K562 (cell line): ENCODE data around the gene ZNF266. TPM values are rescaled to one million over a fixed set of nuclear protein-coding genes. Genes with fewer than 3 reads are reported as not detected.

Experiments used
- ATAC-seq: fragments of 200-7000 bp; cut with Tn5 transposase; 3 replicates; pipeline ENCODE4 v1.9.1; 2020; ENCODE audit warnings: moderate library complexity
- Bru-seq: library from RNA; stranded (reverse); fragments of 400-500 nt; gene quantifications from one replicate; lab custom pipeline; 2021; lab: Mats Ljungman, UMichigan
- BruChase-seq, 2 experiments: library from RNA; stranded (reverse); fragments of 400-500 nt; gene quantifications; one replicate each; lab custom pipeline; 2021; lab: Mats Ljungman, UMichigan
- BruUV-seq: library from RNA; stranded (reverse); fragments of 400-500 nt; replicated peaks from 2 replicates; lab custom pipeline; 2021; lab: Mats Ljungman, UMichigan
- CTCF ChIA-PET: fragments of 300-600 bp; formaldehyde crosslinking; extraction: SDS; loops from one replicate; lab custom pipeline; 2021; ENCODE audit warnings: low intra/inter-chr PET ratio; lab: Yijun Ruan, JAX
- POLR2A ChIA-PET: fragments of 300-600, 350-650 bp; sonication (Branson Sonifier 250); formaldehyde crosslinking; extraction: SDS; loops from one replicate; lab custom pipeline; 2021; ENCODE audit warnings: antibody characterized with exemption, inconsistent platforms; lab: Yijun Ruan, JAX
- DNase-seq, 4 experiments: peaks; one replicate each; pipeline versions ENCODE4 v3.0.0 to v3.0.0-alpha.2; 2011 to 2018; ENCODE audit warnings: low spot score in 3 of 4, mixed read lengths in 3 of 4; ENCODE audit errors: extremely low read depth in 1 of 4
- FAIRE-seq: peaks from 2 replicates; lab custom pipeline; 2011; peaks lifted over from hg19 to GRCh38; lab: Jason Lieb, UNC
- H2AFZ ChIP-seq: 2 replicates; pipeline ENCODE4 v1.6.0; 2011; ENCODE audit warnings: low read depth, low read length, control low read depth, inconsistent platforms
- H3K27ac ChIP-seq: fragments of 200-600 bp; 3 replicates; pipeline ENCODE4 v1.8.0; 2011; ENCODE audit warnings: low read depth, mild to moderate bottlenecking, control low read depth, inconsistent platforms, low read length, moderate library complexity, mixed read lengths; ENCODE audit errors: extremely low read depth
- H3K27me3 ChIP-seq, 2 experiments: fragments of 300-600 bp in 1 of 2; 2 replicates in 1 of 2; 3 replicates in 1 of 2; pipeline versions ENCODE4 v1.6.0 to v1.8.0; 2011; ENCODE audit warnings: inconsistent platforms in 2 of 2, low read length in 2 of 2, mild to moderate bottlenecking in 1 of 2, mixed read lengths in 1 of 2, moderate library complexity in 1 of 2; ENCODE audit not compliant: control insufficient read depth in 2 of 2, insufficient read depth in 2 of 2
- H3K36me3 ChIP-seq: fragments of 300-600 bp; 3 replicates; pipeline ENCODE4 v1.8.0; 2011; ENCODE audit warnings: mild to moderate bottlenecking, low read length, inconsistent platforms; ENCODE audit not compliant: control insufficient read depth, insufficient read depth
- H3K4me1 ChIP-seq, 2 experiments: fragments of 200-600 bp in 1 of 2; replicated peaks in 1 of 2; 2 replicates in 1 of 2; 3 replicates in 1 of 2; pipeline versions ENCODE4 v1.5.1 to v1.8.0; 2011; ENCODE audit warnings: inconsistent platforms in 2 of 2, low read length in 2 of 2, mild to moderate bottlenecking in 1 of 2, mixed read lengths in 1 of 2, moderate library complexity in 1 of 2; ENCODE audit not compliant: control insufficient read depth in 2 of 2, insufficient read depth in 2 of 2
- H3K4me2 ChIP-seq: 2 replicates; pipeline ENCODE4 v1.6.1; 2011; ENCODE audit warnings: low read length, control low read depth, inconsistent platforms, mixed read lengths; ENCODE audit not compliant: insufficient read depth
- H3K4me3 ChIP-seq: fragments of 200-600 bp; sonication (generic), shearing (Covaris generic); 2 replicates; pipeline ENCODE4 v1.5.1; 2016; ENCODE audit warnings: control low read depth, inconsistent platforms
- H3K79me2 ChIP-seq: fragments of 200-600 bp; 3 replicates; pipeline ENCODE4 v1.8.0; 2011; ENCODE audit warnings: low read length, inconsistent platforms; ENCODE audit not compliant: control insufficient read depth, insufficient read depth
- H3K9ac ChIP-seq, 2 experiments: 2 replicates each; pipeline versions ENCODE4 v1.6.0 to v1.6.1; 2011; ENCODE audit warnings: low read depth in 2 of 2, low read length in 2 of 2, control low read depth in 1 of 2, inconsistent platforms in 1 of 2, mild to moderate bottlenecking in 1 of 2, mixed read lengths in 1 of 2; ENCODE audit not compliant: insufficient read depth in 1 of 2
- H3K9me1 ChIP-seq: one replicate; pipeline ENCODE4 v1.6.0; 2011; ENCODE audit warnings: inconsistent platforms, mild to moderate bottlenecking, low read length, moderate library complexity; ENCODE audit not compliant: control insufficient read depth, insufficient read depth
- H3K9me3 ChIP-seq: replicated peaks from 2 replicates; pipeline ENCODE4 v1.5.1; 2011; ENCODE audit warnings: low read depth, low read length, inconsistent platforms; ENCODE audit not compliant: control insufficient read depth, insufficient read depth
- H4K20me1 ChIP-seq: replicated peaks from 2 replicates; pipeline ENCODE4 v1.6.1; 2011; ENCODE audit warnings: low read length, inconsistent platforms, mixed read lengths; ENCODE audit not compliant: control insufficient read depth, insufficient read depth
- HOMEZ ChIP-seq: fragments of 250-450 bp; sonication (Bioruptor Pico); IDR thresholded peaks from 2 replicates; pipeline ENCODE4 v1.4.0; 2020; ENCODE audit warnings: mild to moderate bottlenecking, moderate library complexity
- NFRKB ChIP-seq: fragments of 450-650 bp; IDR thresholded peaks from 2 replicates; pipeline ENCODE4 v1.6.1; 2016; ENCODE audit warnings: low read depth
- SETDB1 ChIP-seq: IDR thresholded peaks from one replicate; pipeline ENCODE4 v1.6.1; 2012; ENCODE audit warnings: low read length, control low read depth, inconsistent platforms
- TEAD1 ChIP-seq, 2 experiments: fragments of 450-650 bp in 1 of 2; sonication (generic) in 1 of 2; formaldehyde crosslinking; IDR thresholded peaks; 2 replicates each; pipeline versions ENCODE4 v1.4.0 to v1.8.0; 2020 to 2022; ENCODE audit warnings: mild to moderate bottlenecking in 2 of 2, missing genetic modification reagents in 1 of 2
- TEAD4 ChIP-seq, 2 experiments: sonication (generic) in 1 of 2; formaldehyde crosslinking in 1 of 2; IDR thresholded peaks; 2 replicates each; pipeline versions ENCODE4 v1.6.1 to v1.8.0; 2012 to 2022; ENCODE audit warnings: borderline replicate concordance in 1 of 2, inconsistent platforms in 1 of 2, low read length in 1 of 2, mild to moderate bottlenecking in 1 of 2, missing genetic modification reagents in 1 of 2
- WGBS: fragments of 100-300 bp; shearing (Covaris generic); methylation state at CpG from one replicate; pipeline ENCODE4 v1.1.6; 2016; ENCODE audit warnings: low coverage, mixed read lengths; ENCODE audit not compliant: insufficient coverage; ENCODE audit errors: missing lambda C conversion rate; 5-methylcytosine and 5-hydroxymethylcytosine counted together
- in situ Hi-C: fragments of 300-500 bp; cut with MboI; formaldehyde crosslinking; loops from 4 replicates; pipeline ENCODE4 v1.15.0; 2018; ENCODE audit warnings: inconsistent platforms, mixed read lengths
- intact Hi-C: fragments of 100-400 bp; cut with micrococcal nuclease; formaldehyde crosslinking; loops from 2 replicates; pipeline ENCODE4 v1.14.2; 2022
- long read RNA-seq, 3 experiments: library from polyadenylated mRNA in 2 of 3; library from RNA in 1 of 3; unstranded in 2 of 3; stranded (forward) in 1 of 3; transcript quantifications; one replicate each; pipeline ENCODE4 v2.0.0, GENCODE V29; 2019 to 2022
- polyA minus RNA-seq, 3 experiments: library from RNA; depleted of rRNA, polyadenylated mRNA; stranded (reverse); fragments of >200 nt; gene quantifications; 2 replicates each; pipeline ENCODE4 v1.2.3, GENCODE V29; 2011
- polyA plus RNA-seq, 8 experiments: library from polyadenylated mRNA; depleted of rRNA in 4 of 8; stranded (reverse) in 5 of 8; unstranded in 3 of 8; fragments of >200 nt; fragmentation: Nextera tagmentation in 2 of 8; fragmentation: Illumina TruSeq in 1 of 8; extraction: Ambion mirVana in 2 of 8; extraction: Trizol in 1 of 8; gene quantifications; 2 replicates each; pipeline versions ENCODE4 v1.2.1 to v1.2.3, GENCODE V29; 2011 to 2014; ENCODE audit warnings: inconsistent platforms in 1 of 8, missing spikeins in 1 of 8
- total RNA-seq, 7 experiments: library from RNA; depleted of rRNA in 6 of 7; stranded (reverse); fragments of >200 nt in 6 of 7; fragmentation: Illumina TruSeq in 2 of 7; extraction: Trizol in 2 of 7; gene quantifications; 2 replicates each; pipeline versions ENCODE4 v1.2.1 to v1.2.3, GENCODE V29; 2011 to 2021; ENCODE audit warnings: low replicate concordance in 1 of 7
- TF ChIP-seq, protein P1 (sequence below): fragments of 150-350 bp; IDR thresholded peaks from 2 replicates; pipeline ENCODE4 v1.6.1; 2014; ENCODE audit warnings: low read depth, mild to moderate bottlenecking, low read length, borderline replicate concordance
- TF ChIP-seq, protein P2 (sequence below): sonication (generic); formaldehyde crosslinking; IDR thresholded peaks from 2 replicates; pipeline ENCODE4 v1.8.1; 2023; ENCODE audit warnings: mild to moderate bottlenecking, missing genetic modification reagents, moderate library complexity

ZNF266 gene
- total RNA-seq (2011; cell fraction: chromatin; rRNA removed; ENCODE audit: low replicate concordance), result 76.6 and 137 TPM in 2 replicates
- 48.4 and 57.0 TPM in 2 replicates for total RNA-seq (2011; cell fraction: nucleolus; rRNA removed)
- total RNA-seq (2011; cell fraction: nucleoplasm; rRNA removed), result 61.3 and 61.5 TPM in 2 replicates
- 12.7 and 14.0 TPM in 2 replicates for total RNA-seq (2014; rRNA removed)
- 23.0 and 27.1 TPM in 2 replicates for total RNA-seq (2014; rRNA removed; fragmentation: Illumina TruSeq; extraction: Trizol)
- total RNA-seq (2015; rRNA removed; fragmentation: Illumina TruSeq; extraction: Trizol), result 19.2 and 19.3 TPM in 2 replicates
- total RNA-seq (2021), result 20.0 and 20.3 TPM in 2 replicates
- 40.9 and 41.8 TPM in 2 replicates for polyA plus RNA-seq (2011; rRNA removed)
- polyA plus RNA-seq (2011; cell fraction: cytosol; rRNA removed), result 6.0 and 12.9 TPM in 2 replicates
- polyA plus RNA-seq (2011; cell fraction: nucleus; rRNA removed), result 110 and 166 TPM in 2 replicates
- polyA plus RNA-seq (2012), result 15.2 and 24.4 TPM in 2 replicates
- 19.8 and 21.0 TPM in 2 replicates for polyA plus RNA-seq (2014; fragmentation: Illumina TruSeq; extraction: Trizol)
- polyA plus RNA-seq (2014; fragmentation: Nextera tagmentation; extraction: Ambion mirVana), result 1 to 10 TPM; 5.9 to 7.6 TPM
- 16.2 and 21.6 TPM in 2 replicates for polyA plus RNA-seq (2014; rRNA removed)
- 46.3 and 50.6 TPM in 2 replicates for polyA minus RNA-seq (2011; rRNA and poly(A)+ RNA removed)
- polyA minus RNA-seq (2011; cell fraction: cytosol; rRNA and poly(A)+ RNA removed), result 8.7 and 11.6 TPM in 2 replicates
- polyA minus RNA-seq (2011; cell fraction: nucleus; rRNA and poly(A)+ RNA removed), result 34.6 and 57.4 TPM in 2 replicates
- Bru-seq, nascent RNA, result percentile 81 among the genes with signal in this experiment
- BruChase-seq, experiment 1, labeled RNA remaining after a 2-hour chase, result percentile 88 among the genes with signal in this experiment
- BruChase-seq, experiment 2, labeled RNA remaining after a 6-hour chase, result percentile 90 among the genes with signal in this experiment
- long read RNA-seq, experiment 1, transcript ZNF266-207 (11 exons, 3,509 nt), result major isoform, 6 of 89 reads
- long read RNA-seq, experiment 1, partial matches to known transcripts, result 4 of 89 reads
- long read RNA-seq, experiment 1, other reads (novel, unspliced or antisense), result 77 of 89 reads
- long read RNA-seq, experiment 2, partial matches to known transcripts, result 2 of 27 reads
- long read RNA-seq, experiment 2, other reads (novel, unspliced or antisense), result 24 of 27 reads
- long read RNA-seq, experiment 3, partial matches to known transcripts, result 0 of 7 reads
- long read RNA-seq, experiment 3, other reads (novel, unspliced or antisense), result 7 of 7 reads

DNA sequence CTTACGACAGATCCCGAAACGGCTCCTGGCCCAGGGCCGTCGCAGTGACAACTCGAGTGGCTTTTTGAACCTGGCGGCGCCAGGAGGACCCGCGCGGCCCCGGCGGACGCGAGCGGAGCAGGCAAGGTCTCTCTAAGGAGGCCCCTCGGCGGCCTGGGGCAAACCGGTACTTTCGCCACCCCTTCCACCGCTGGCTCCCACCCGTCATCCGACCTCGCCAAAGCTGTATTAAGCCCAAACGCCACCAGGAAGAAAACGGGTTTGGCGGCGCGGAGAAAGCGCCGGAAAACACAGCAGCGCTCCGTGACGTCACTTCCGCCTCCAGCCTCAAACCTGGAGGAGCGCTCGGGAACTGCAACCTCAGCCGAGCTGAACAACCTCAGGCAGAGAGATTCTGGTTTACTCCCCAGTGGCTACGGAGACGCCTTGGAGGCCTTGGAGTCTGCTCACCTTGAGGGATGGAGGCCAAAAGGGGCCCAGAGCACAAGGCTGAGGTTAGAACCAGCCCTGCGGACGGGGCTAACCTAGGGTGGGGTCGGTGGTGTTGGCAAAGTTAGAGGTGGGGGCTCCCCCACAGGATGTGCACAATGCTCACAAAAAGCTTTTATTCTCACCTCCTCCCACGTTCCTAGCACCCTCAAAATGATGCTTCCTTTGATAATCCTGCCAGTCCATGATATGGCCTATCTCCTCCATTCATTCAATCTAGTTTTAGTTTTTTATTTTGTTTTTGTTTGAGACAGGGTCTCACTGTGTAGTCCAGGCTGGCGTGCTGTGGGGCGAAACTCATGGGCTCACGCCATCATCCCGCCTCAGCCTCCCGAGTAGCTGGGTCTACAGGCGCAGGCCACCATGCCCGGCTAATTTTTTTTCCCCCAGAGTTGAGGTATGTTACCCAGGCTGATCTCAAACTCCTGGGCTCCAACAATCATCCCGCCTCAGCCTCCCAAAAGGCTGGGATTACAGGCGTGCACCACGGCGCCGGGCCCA is at the start of gene ZNF266:
Gene ZNF266, minus strand, starts transcription at position 295 of the 990 bp plus-strand sequence. CDS start 15,484 bp downstream, outside the sequence.
- Histone ChIP-seq H3K4me3 (peak within 1 kb of the TSS; percentile 74), H3K79me2 (peaks cover 15% of the 10 kb centered on the region), H3K9ac (peak within 1 kb of the TSS; percentile 89 to 93), H3K27ac (peak within 1 kb of the TSS; percentile 83), H4K20me1 (no peaks in the 10 kb centered on the region), H3K27me3 (no peaks in the 10 kb centered on the region), H3K9me1 (no peaks in the 10 kb centered on the region), H3K36me3 (peaks cover 26% of the 10 kb centered on the region), H3K4me1 (peaks cover 2 to 3% of the 10 kb centered on the region in 2 experiments; a peak in 2 of 5 replicates), H3K9me3 (no peaks in the 10 kb centered on the region), H3K4me2 (peak within 1 kb of the TSS; percentile 84), H2AFZ (peak within 1 kb of the TSS; percentile 95)
- 15% methylated on average over 43 of the region's 56 CpGs for WGBS
- ChIA-PET CTCF (no interaction called here), POLR2A (interaction anchor here (0.5 to 1.6 kb wide), 11 partner anchors 12 to 258 kb away, joined by 3 to 6 read pairs (median 4); no protein-coding TSS in a partner anchor)
- ATAC-seq (peak; percentile 96), DNase-seq (peak; percentile 89 to 96 (median 90)), FAIRE-seq (peak; percentile 97)
- intact Hi-C loops (no loop called here), in situ Hi-C loops (no loop called here)
- BruUV-seq, result TSS peak; percentile 68
- no peak for TF ChIP-seq SETDB1
- TF ChIP-seq, protein P1, sequence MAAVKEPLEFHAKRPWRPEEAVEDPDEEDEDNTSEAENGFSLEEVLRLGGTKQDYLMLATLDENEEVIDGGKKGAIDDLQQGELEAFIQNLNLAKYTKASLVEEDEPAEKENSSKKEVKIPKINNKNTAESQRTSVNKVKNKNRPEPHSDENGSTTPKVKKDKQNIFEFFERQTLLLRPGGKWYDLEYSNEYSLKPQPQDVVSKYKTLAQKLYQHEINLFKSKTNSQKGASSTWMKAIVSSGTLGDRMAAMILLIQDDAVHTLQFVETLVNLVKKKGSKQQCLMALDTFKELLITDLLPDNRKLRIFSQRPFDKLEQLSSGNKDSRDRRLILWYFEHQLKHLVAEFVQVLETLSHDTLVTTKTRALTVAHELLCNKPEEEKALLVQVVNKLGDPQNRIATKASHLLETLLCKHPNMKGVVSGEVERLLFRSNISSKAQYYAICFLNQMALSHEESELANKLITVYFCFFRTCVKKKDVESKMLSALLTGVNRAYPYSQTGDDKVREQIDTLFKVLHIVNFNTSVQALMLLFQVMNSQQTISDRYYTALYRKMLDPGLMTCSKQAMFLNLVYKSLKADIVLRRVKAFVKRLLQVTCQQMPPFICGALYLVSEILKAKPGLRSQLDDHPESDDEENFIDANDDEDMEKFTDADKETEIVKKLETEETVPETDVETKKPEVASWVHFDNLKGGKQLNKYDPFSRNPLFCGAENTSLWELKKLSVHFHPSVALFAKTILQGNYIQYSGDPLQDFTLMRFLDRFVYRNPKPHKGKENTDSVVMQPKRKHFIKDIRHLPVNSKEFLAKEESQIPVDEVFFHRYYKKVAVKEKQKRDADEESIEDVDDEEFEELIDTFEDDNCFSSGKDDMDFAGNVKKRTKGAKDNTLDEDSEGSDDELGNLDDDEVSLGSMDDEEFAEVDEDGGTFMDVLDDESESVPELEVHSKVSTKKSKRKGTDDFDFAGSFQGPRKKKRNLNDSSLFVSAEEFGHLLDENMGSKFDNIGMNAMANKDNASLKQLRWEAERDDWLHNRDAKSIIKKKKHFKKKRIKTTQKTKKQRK, result no peak
- TF ChIP-seq, protein P2, sequence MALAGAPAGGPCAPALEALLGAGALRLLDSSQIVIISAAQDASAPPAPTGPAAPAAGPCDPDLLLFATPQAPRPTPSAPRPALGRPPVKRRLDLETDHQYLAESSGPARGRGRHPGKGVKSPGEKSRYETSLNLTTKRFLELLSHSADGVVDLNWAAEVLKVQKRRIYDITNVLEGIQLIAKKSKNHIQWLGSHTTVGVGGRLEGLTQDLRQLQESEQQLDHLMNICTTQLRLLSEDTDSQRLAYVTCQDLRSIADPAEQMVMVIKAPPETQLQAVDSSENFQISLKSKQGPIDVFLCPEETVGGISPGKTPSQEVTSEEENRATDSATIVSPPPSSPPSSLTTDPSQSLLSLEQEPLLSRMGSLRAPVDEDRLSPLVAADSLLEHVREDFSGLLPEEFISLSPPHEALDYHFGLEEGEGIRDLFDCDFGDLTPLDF, result no peak
- peak; percentile 50; the same call in 1 of the 2 replicates for TF ChIP-seq NFRKB
- TF ChIP-seq HOMEZ (CRISPR knock-in tag), result no peak
- TF ChIP-seq TEAD1 (CRISPR knock-in tag; IDR thresholded peaks at IDR 0.05), result 0 out of 4 replicates have a peak, but pooled peaks of 1 of the 2 experiments have one; percentile 52
- TF ChIP-seq TEAD4 (IDR thresholded peaks at IDR 0.05; ENCODE audit: low read length), result no peak
- TF ChIP-seq TEAD4 (CRISPR knock-in tag; IDR thresholded peaks at IDR 0.05; ENCODE audit: borderline replicate concordance), result no peak
